ENCODE measurements around the gene NEURL1B. TPM values are rescaled to one million over a fixed set of nuclear protein-coding genes. Genes with fewer than 3 reads are reported as not detected.

Gene NEURL1B
- total RNA-seq, 2 experiments from 2014 or later: 0.08 to 0.16 TPM

DNA sequence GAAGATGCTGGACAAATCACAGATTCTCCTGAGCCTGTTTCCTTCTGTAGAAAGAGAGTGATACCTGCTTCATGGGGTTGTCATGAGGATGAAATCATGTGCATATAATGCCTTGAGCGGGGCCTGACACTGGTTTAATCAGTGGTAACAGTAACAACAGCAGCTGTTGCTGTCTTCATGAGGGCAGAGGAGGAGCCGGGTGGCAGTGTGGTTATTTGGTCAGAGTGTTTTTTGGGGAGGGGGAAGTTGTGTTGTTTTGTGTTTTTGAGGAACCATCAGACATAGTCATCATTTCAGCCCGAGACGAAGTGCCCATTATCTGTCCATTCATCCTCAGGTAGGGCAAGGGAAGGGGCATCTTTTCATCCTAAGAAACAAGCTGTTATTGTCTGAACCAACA lies 44.0 kb downstream of the NEURL1B start:
- Mint-ChIP-seq H3K27me3 (no peaks in the 10 kb centered on the region), H3K9me3 (no peaks in the 10 kb centered on the region), H3K4me1 (ENCODE audit: low read depth) (peaks cover 28% of the 10 kb centered on the region), H3K4me3 (peak overlapping the region; percentile 81), H3K36me3 (ENCODE audit: low read depth) (no peaks in the 10 kb centered on the region), H3K27ac (peak overlapping the region; percentile 85)
- ATAC-seq (ENCODE audit: poor library complexity) (no peak), DNase-seq (no peak)
- Histone ChIP-seq H3K27ac (ENCODE audit: low read depth in 1 of 2, low read length in 2 of 2) (peak overlapping the region in 1 of 2 donors; percentile 52), H3K4me1 (ENCODE audit: insufficient read depth, low read length) (peaks cover 14% of the 10 kb centered on the region), H3K27me3 (ENCODE audit: control insufficient read depth in 1 of 2, insufficient read depth in 2 of 2, low read length in 2 of 2) (no peaks in the 10 kb centered on the region), H3K4me3 (ENCODE audit: low read length) (no peak overlapping the region), H3K36me3 (ENCODE audit: insufficient read depth, low read length) (no peaks in the 10 kb centered on the region), H3K9me3 (ENCODE audit: control insufficient read depth in 1 of 2, insufficient read depth in 1 of 2, low read length in 2 of 2) (no peaks in the 10 kb centered on the region)
- POLR2A ChIA-PET: interaction anchor here (0.5 to 2.0 kb wide), 3 partner anchors 12 to 224 kb away, joined by 3 to 18 read pairs (median 8); partner anchors contain the start of gene DUSP1
- CTCF ChIA-PET: no interaction called here
- intact Hi-C loops (cut with DNase I, micrococcal nuclease): no loop called here
- TF ChIP-seq, protein P1, sequence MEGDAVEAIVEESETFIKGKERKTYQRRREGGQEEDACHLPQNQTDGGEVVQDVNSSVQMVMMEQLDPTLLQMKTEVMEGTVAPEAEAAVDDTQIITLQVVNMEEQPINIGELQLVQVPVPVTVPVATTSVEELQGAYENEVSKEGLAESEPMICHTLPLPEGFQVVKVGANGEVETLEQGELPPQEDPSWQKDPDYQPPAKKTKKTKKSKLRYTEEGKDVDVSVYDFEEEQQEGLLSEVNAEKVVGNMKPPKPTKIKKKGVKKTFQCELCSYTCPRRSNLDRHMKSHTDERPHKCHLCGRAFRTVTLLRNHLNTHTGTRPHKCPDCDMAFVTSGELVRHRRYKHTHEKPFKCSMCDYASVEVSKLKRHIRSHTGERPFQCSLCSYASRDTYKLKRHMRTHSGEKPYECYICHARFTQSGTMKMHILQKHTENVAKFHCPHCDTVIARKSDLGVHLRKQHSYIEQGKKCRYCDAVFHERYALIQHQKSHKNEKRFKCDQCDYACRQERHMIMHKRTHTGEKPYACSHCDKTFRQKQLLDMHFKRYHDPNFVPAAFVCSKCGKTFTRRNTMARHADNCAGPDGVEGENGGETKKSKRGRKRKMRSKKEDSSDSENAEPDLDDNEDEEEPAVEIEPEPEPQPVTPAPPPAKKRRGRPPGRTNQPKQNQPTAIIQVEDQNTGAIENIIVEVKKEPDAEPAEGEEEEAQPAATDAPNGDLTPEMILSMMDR (IDR thresholded peaks at IDR 0.05): no peak

DNA sequence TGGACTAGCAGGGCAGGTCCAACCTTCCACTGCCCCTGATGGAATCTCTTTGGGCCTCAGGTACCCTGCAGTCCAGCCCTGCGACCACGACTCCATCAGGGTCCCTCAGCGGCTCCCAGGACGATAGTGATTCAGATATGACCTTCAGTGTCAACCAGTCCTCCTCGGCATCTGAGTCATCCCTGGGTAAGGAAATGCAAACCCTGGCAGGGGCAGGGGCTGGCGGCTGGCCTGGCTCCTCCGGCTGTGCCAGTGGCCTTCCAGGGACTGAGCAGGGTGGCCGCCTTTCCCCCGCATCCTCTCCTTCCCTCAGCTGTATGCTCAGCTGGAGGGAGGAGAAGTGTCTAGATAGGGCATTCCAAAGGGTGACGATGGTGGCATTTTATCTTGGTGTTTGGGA lies 45.0 kb downstream of the NEURL1B start:
- Mint-ChIP-seq H3K27me3 (no peaks in the 10 kb centered on the region), H3K9me3 (no peaks in the 10 kb centered on the region)
- POLR2A ChIA-PET: no interaction called here

DNA sequence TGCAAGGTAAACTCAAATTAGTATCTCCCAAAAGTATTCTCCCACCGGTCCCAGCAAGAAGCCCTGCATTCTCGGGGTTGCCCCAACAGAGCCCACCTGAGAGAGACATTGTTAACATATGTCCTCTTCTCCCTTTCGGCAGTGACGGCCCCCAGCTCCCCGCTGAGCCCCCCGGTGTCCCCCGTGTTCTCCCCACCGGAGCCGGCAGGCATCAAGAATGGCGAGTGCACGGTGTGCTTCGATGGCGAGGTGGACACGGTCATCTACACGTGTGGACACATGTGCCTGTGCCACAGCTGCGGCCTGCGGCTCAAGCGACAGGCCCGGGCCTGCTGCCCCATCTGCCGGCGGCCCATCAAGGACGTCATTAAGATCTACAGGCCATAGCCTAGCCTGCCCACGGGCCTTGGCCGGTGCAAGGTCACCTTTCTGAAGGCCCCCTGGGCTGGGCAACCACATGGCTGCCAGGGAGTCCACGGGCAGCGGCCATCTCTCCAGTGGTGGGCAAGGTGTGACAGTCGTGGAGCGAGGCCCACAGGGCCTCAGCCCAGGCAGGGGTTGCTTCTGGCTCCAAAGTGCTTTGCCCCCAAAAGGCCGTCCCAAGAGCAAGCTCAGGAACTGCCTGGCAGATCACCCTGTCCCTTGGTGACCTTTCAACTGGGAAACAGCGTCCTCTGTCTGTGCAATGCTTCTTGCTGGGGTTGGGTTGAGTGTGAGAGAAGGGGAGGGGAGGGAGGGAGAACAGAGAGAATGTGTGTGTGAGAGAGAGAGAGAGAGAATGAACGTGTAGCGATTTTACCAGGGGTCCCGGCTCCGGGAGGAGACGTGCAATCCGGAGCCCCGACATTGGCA lies 45.7 kb downstream of the NEURL1B start:
- DNase-seq: no peak
- Histone ChIP-seq H3K4me1 (ENCODE audit: insufficient read depth, low read length) (peaks cover 14% of the 10 kb centered on the region), H3K27ac (ENCODE audit: low read depth in 1 of 2, low read length in 2 of 2) (no peak overlapping the region), H3K36me3 (ENCODE audit: insufficient read depth, low read length) (no peaks in the 10 kb centered on the region), H3K4me3 (ENCODE audit: low read length) (no peak overlapping the region), H3K9me3 (ENCODE audit: control insufficient read depth in 1 of 2, insufficient read depth in 1 of 2, low read length in 2 of 2) (no peaks in the 10 kb centered on the region), H3K27me3 (ENCODE audit: control insufficient read depth in 1 of 2, insufficient read depth in 2 of 2, low read length in 2 of 2) (no peaks in the 10 kb centered on the region)
- TF ChIP-seq, protein P1 (IDR thresholded peaks at IDR 0.05): no peak
- ChIA-PET POLR2A (no interaction called here), CTCF (no interaction called here)
- no peaks in the 10 kb centered on the region for H3K36me3 Mint-ChIP-seq (ENCODE audit: low read depth)
- ATAC-seq (ENCODE audit: poor library complexity): no peak
- no peaks in the 10 kb centered on the region for H3K9me3 Mint-ChIP-seq
- H3K27me3 Mint-ChIP-seq: no peaks in the 10 kb centered on the region
- H3K4me1 Mint-ChIP-seq (ENCODE audit: low read depth): peaks cover 28% of the 10 kb centered on the region
- intact Hi-C loops (cut with DNase I, micrococcal nuclease): no loop called here
- no peak overlapping the region for H3K27ac Mint-ChIP-seq
- H3K4me3 Mint-ChIP-seq: no peak overlapping the region

More for the DNA sequence above, 45.0 kb downstream of the NEURL1B start:
- H3K36me3 Mint-ChIP-seq (ENCODE audit: low read depth): no peaks in the 10 kb centered on the region
- no peak overlapping the region for H3K4me3 Mint-ChIP-seq
- H3K4me1 ChIP-seq (ENCODE audit: insufficient read depth, low read length): peaks cover 14% of the 10 kb centered on the region
- CTCF ChIA-PET: no interaction called here
- ATAC-seq (ENCODE audit: poor library complexity) (no peak), DNase-seq (no peak)
- no peaks in the 10 kb centered on the region for H3K9me3 ChIP-seq (ENCODE audit: control insufficient read depth in 1 of 2, insufficient read depth in 1 of 2, low read length in 2 of 2)
- intact Hi-C loops (cut with DNase I, micrococcal nuclease): no loop called here
- no peaks in the 10 kb centered on the region for H3K27me3 ChIP-seq (ENCODE audit: control insufficient read depth in 1 of 2, insufficient read depth in 2 of 2, low read length in 2 of 2)
- no peaks in the 10 kb centered on the region for H3K36me3 ChIP-seq (ENCODE audit: insufficient read depth, low read length)
- H3K27ac Mint-ChIP-seq: no peak overlapping the region
- H3K4me1 Mint-ChIP-seq (ENCODE audit: low read depth): peaks cover 28% of the 10 kb centered on the region
- no peak overlapping the region for H3K4me3 ChIP-seq (ENCODE audit: low read length)
- no peak overlapping the region for H3K27ac ChIP-seq (ENCODE audit: low read depth in 1 of 2, low read length in 2 of 2)
- TF ChIP-seq, protein P1 (IDR thresholded peaks at IDR 0.05): no peak
